MV-4-11 (cell line): ENCODE data around the gene RNASE8.

ENCODE experiments used
- DNase-seq: peaks from one replicate; lab custom pipeline; 2025; lab: John Stamatoyannopoulos, UW

The RNASE8 gene

GRCh38 chr14:21106498-21107282 is 49.1 kb downstream of the RNASE8 start:
- peak; percentile 64 for DNase-seq

- DNase-seq: no peak
Observed at GRCh38 chr14:21107283-21107800, 49.7 kb downstream of the RNASE8 start.
